NCI-H345 (cell line): Measurements from ENCODE around the gene RUNX1.

Experiments
- DNase-seq: peaks from one replicate; lab custom pipeline; 2025; lab: John Stamatoyannopoulos, UW

The RUNX1 gene

DNA sequence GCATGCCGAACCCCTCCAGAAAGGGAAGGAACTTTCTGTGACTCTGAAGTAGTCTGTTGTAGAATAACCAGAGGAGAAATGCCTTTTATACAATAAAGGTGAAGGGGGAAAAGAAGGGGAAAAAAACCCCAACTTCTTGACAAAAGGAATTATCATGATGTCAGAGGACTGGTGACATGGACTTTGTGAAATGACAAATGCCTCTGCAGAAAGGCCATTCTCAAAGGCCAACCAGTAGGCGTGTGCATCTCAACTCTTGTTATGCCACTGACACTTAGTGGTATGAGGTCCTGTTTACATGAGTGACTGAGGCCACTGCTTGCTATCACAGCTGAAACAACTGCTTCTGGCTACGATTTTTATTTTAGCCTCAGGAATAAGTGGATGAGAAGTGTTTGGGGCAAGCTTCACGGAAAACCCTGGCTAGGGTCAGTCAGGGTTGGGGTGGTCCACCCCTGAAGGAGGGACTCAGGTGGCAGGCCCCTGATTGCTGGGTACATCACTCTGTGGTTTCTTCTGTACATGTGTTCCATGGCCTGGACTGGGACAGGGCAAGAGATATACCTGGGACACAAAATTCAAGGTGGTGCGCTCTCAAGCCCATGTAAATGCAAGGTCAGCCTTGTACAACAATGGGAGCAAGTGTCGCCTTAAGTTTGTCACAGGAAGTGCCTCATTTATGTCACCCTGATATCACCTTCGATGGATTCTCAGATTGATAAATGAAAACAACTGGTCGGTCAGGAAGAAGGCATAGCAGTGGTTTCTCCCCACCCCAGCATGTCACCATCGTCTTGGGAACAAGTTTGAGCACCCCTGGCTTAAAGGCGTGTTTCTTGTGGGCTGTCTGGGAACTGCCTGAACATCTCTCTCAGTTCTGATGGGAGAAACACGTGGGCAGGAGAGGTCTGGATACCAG lies 12.4 kb downstream of the RUNX1 start:
- no peak for DNase-seq

- no peak for DNase-seq
These were observed 13.5 kb downstream of the RUNX1 start for GRCh38 chr21:35035581-35035980.

DNA sequence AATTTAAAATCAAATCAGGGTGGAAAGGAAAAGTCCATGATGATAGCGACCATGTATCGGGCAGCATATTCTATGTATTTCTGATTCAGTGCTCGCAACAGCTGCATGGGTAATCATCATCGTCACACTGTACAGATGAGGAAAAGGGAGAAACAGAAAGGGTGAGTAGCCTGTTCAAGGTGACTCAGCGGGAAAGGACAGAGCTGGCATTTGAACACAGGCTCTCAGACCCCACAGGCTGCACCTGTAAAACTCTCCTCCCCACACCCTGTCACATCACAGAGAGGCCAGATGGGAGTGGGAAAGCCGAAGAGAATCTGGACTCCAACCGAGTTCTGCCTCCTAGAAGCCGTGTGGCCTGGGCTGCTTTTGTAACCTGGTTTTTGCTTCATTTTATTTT lies 14.0 kb downstream of the RUNX1 start:
- no peak for DNase-seq

DNA sequence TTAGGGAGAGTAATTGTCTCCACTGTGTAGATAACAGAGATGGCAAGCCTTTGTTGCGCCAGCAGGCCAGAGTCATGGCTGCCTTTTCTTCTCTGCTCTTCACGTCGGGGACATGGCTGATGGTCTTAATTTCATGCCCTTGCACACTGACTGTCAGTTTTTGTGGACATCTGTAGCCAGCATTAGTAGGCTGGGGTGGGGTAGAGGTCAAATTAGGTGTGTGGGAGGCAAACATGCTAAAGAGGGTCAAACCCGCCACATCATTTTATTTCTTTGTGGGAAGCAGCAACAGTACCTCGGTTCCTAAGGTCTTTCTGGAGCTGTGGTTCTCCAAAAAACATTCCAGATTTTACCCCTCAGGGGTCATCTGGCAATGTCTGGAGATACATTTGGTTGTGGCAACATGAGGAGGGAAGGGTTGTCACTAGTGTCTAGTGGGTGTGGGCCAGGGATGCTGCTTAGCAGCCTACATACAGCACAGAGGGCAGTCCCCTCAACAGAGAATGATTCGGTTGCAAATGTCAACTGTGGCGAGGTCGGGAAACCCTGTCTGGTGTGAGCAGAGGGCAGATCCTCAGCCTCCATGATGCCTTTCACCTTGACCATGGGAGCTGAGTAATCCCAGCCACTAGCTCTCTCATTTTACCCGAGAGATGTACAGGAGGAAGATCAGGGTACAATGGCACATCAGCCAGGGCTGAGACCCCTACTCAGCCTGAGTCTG lies 14.7 kb downstream of the RUNX1 start:
- no peak for DNase-seq

GRCh38 chr21:35032474-35033263 lies 16.4 kb downstream of the RUNX1 start:
- DNase-seq: no peak

GRCh38 chr21:35028451-35028978 lies 20.6 kb downstream of the RUNX1 start:
- DNase-seq: no peak

GRCh38 chr21:35027563-35028450 lies 21.3 kb downstream of the RUNX1 start:
- DNase-seq: no peak

- DNase-seq: no peak
These were observed 22.2 kb downstream of the RUNX1 start for GRCh38 chr21:35026617-35027562.

DNA sequence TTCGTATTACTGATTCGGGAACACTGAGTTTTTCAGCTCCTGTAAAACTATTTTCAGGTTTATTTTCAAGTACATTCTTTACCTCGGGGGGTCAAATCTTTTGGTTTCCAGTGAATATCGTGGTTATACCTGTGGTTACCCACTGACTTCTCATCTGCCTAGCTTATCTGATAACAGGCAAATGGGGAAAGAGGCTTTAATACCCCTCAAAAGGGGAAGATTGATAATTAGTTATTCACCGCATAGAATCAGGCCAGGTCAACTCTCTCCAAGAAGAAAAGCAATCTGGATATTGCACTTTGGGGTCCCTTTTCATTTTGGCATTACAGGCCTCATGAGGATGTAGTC lies 23.0 kb downstream of the RUNX1 start:
- no peak for DNase-seq

- no peak for DNase-seq
These were observed 23.6 kb downstream of the RUNX1 start for GRCh38 chr21:35025206-35026152.

GRCh38 chr21:35024513-35024912 lies 24.6 kb downstream of the RUNX1 start:
- DNase-seq: no peak

DNA sequence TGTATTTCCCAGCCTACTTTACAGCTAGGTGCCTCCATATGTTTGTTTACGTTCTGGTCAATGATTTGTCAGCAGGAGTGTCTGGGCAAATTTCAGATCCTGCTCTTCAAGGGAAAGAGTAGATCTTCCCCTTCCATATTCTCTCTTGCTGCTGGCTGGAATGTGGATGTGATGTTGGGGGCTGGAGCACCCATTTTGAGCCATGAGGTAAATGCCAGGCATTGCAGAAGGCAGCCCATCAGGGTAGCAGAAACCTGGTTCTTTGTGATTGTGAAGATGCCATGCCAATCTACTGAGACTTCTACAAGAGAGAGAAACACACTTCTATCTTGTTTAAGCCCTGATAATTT lies 25.1 kb downstream of the RUNX1 start:
- no peak for DNase-seq

GRCh38 chr21:35023396-35024070 lies 25.6 kb downstream of the RUNX1 start:
- DNase-seq: no peak

DNA sequence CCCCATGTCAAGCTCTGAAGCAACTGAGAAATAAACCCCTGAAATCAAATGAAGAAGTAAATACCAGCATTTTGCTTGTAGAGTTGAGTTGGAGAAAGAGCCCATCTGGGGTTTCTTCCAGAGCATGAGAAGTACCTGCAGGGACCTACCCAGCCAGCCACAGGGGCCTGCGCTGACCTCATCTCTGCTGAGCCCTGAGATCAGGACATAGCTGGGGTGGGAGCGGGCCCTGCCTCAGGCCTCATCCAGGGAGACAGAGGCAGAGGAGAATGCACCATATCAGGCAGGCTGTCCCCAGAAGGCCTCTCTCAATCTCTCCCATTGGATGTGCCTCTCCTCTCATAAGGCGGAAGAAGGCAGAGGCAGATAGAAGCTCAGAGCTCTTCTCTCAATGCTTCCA lies 27.6 kb downstream of the RUNX1 start:
- no peak for DNase-seq

DNA sequence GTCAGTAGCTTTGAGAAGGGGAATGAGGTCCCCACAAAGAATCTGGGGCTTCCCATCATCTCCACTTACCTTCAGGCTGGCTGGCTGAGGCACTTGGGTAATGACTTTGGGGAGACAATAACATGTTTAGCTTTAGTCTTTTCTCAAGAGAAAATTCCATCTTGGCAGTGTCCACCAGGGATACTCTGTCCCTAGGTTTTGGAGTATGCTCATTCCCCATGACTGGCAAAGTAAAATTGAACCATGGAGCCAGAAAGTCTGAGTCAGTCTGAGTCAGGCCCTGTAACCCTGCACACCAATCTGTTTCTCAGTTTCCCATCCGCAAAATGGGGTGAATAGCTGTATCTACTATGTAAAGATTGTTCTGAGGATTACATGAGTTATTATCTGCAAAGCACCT lies 28.2 kb downstream of the RUNX1 start:
- no peak for DNase-seq

- DNase-seq: no peak
These were observed 28.7 kb downstream of the RUNX1 start for GRCh38 chr21:35020436-35020835.

DNA sequence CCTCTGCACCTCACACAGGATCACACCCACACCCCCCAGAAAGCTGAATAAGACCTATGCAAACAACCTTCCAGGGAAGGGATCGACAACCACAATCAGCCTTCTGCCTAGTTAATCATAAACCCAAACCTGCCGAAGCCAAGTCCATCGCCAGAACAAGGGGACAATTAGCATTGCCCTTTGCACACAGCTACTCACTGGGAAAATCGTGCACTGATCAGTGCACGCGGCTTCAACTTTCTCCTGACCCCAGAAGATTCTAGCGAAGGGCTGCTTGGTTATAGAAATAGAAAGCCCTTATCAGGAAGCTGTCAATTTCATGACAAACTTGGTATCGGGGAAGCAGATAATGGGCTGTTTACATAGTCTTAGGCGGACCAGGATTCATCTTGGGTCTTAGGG lies 29.5 kb downstream of the RUNX1 start:
- DNase-seq: no peak

DNA sequence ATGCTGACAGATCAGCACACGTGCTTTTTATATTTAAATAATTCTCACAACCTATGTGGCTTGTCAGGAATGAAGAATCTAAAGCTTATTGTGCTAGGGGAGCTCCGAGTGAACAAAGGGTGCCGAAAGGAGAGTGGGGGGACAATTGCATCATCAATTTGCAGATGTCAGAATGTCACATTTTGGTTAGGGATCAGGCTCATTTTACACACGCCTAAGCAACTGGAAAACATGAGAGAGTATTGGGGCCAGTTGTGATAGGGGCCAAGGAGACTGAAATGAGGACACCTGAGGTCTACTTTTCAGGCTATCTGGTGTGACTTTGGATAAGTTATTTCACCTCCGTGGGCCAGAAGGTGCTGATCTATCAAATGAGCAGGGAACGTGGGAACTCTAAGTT lies 31.8 kb downstream of the RUNX1 start:
- DNase-seq: no peak
